Stomach (tissue), 4 donors: ENCODE results near the gene CYP1A2.

ENCODE experiments used
- CTCF ChIP-seq, 7 experiments: fragments of 450-650 bp in 4 of 7; fragments of 200-600 bp in 3 of 7; sonication (generic) in 3 of 7; IDR thresholded peaks; one replicate each; pipeline ENCODE4 v1.5.1; 2016 to 2019; ENCODE audit warnings: antibody characterized with exemption in 7 of 7, control low read depth in 2 of 7, mild to moderate bottlenecking in 1 of 7
- POLR2AphosphoS5 ChIP-seq, 3 donors: sonication (generic); formaldehyde crosslinking; IDR thresholded peaks; one replicate each; pipeline ENCODE4 v1.6.1; 2016; ENCODE audit warnings: antibody characterized with exemption in 3 of 3

GRCh38 chr15:74712311-74712710, 36.3 kb upstream of the CYP1A2 start:
- TF ChIP-seq CTCF (IDR thresholded peaks at IDR 0.05) (no peak), POLR2AphosphoS5 (IDR thresholded peaks at IDR 0.05) (no peak)
